Measurements from ENCODE around the gene RAD51B. TPM values are rescaled to one million over a fixed set of nuclear protein-coding genes. Genes with fewer than 3 reads are reported as not detected.

Gene RAD51B
- polyA plus RNA-seq, 3 donors = 3.6 to 11.6 (median 9.4) TPM

DNA sequence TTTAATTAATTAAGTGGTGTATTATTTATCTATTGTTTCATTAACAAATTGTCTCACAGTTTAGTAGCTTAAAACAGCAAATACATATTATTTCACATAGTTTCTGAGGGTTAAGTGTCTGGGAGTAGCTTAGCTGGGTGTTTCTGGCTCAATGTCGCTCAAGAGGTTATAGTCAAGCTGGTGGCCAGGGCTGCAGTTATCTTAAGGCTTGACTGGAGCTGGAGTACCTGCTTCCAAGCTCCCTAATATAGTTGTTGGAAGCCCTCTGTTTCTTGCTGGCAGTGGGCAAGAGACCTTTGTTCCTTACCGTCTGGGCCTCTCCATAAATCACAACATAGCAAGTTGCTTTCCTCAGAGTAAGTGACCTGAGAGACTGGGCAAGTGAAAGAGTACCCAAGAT is 66.6 kb downstream of the RAD51B start:
- TF ChIP-seq, protein P1, sequence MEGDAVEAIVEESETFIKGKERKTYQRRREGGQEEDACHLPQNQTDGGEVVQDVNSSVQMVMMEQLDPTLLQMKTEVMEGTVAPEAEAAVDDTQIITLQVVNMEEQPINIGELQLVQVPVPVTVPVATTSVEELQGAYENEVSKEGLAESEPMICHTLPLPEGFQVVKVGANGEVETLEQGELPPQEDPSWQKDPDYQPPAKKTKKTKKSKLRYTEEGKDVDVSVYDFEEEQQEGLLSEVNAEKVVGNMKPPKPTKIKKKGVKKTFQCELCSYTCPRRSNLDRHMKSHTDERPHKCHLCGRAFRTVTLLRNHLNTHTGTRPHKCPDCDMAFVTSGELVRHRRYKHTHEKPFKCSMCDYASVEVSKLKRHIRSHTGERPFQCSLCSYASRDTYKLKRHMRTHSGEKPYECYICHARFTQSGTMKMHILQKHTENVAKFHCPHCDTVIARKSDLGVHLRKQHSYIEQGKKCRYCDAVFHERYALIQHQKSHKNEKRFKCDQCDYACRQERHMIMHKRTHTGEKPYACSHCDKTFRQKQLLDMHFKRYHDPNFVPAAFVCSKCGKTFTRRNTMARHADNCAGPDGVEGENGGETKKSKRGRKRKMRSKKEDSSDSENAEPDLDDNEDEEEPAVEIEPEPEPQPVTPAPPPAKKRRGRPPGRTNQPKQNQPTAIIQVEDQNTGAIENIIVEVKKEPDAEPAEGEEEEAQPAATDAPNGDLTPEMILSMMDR (IDR thresholded peaks at IDR 0.05) = no peak

DNA sequence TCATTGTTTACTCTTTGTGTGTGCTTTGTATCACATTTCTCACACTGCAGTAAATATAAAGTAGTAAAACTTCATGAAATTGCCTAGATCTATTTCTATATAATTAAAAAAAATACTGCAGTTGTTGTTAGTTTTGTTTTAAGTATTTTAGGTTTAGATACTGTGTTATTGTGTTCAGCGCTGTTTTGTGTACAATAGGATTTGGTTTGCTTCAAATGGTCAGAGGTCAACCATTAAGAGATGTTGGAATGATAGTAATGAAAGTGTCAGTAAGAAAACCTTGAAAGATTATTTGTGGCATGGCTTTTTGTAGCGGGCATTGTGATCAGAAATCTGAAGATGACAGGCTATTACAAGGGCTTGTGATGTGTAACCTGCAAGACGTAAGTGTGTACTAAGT is 67.9 kb downstream of the RAD51B start:
- Histone ChIP-seq H3K4me2 (replicated peaks; ENCODE audit: extremely low read depth, low read length, poor library complexity, severe bottlenecking) (no peak overlapping the region), H3K4me3 (replicated peaks in 1 of 3; ENCODE audit: low read depth in 2 of 3, low read length in 3 of 3) (no peak overlapping the region), H3K9me3 (replicated peaks in 1 of 2; ENCODE audit: control insufficient read depth in 1 of 2, insufficient read depth in 1 of 2, low read length in 2 of 2) (no peaks in the 10 kb centered on the region), H3K27me3 (ENCODE audit: control insufficient read depth in 2 of 2, insufficient read depth in 2 of 2, low read length in 2 of 2) (no peaks in the 10 kb centered on the region), H3K36me3 (replicated peaks in 1 of 2; ENCODE audit: control insufficient read depth in 1 of 2, insufficient read depth in 2 of 2, low read length in 2 of 2) (no peaks in the 10 kb centered on the region), H2AFZ (ENCODE audit: insufficient read depth, low read depth, low read length, poor library complexity, severe bottlenecking) (no peak overlapping the region), H4K20me1 (ENCODE audit: insufficient read depth, low read length) (no peaks in the 10 kb centered on the region), H3K27ac (ENCODE audit: low read depth in 1 of 2, low read length in 2 of 2) (no peak overlapping the region), H3K4me1 (ENCODE audit: control insufficient read depth in 1 of 2, insufficient read depth in 2 of 2, low read length in 2 of 2) (peaks cover 19% of the 10 kb centered on the region in 2 donors), H3K9ac (ENCODE audit: insufficient read depth, low read length, poor library complexity, severe bottlenecking) (no peak overlapping the region), H3K79me2 (ENCODE audit: insufficient read depth, low read length) (no peaks in the 10 kb centered on the region)
- TF ChIP-seq, protein P1 (IDR thresholded peaks at IDR 0.05) = no peak
- DNase-seq = no peak
- Mint-ChIP-seq H3K4me1 (peaks cover 21% of the 10 kb centered on the region), H3K27me3 (ENCODE audit: low read depth in 3 of 3) (no peaks in the 10 kb centered on the region), H3K27ac (no peak overlapping the region), H3K4me3 (no peak overlapping the region), H3K9me3 (no peaks in the 10 kb centered on the region), H3K36me3 (peaks cover 2 to 6% of the 10 kb centered on the region in 2 donors)
- 100% methylated on average over 2 of the region's 3 CpGs for WGBS (ENCODE audit: insufficient coverage)
- intact Hi-C loops (cut with micrococcal nuclease) = no loop called here

More for the DNA sequence above, 66.6 kb downstream of the RAD51B start:
- 88% methylated on average over 1 of the region's 2 CpGs for WGBS (ENCODE audit: insufficient coverage)
- Histone ChIP-seq H3K4me2 (replicated peaks; ENCODE audit: extremely low read depth, low read length, poor library complexity, severe bottlenecking) (no peak overlapping the region), H3K4me3 (replicated peaks in 1 of 3; ENCODE audit: low read depth in 2 of 3, low read length in 3 of 3) (no peak overlapping the region), H3K79me2 (ENCODE audit: insufficient read depth, low read length) (no peaks in the 10 kb centered on the region), H3K27ac (ENCODE audit: low read depth in 1 of 2, low read length in 2 of 2) (no peak overlapping the region), H3K27me3 (ENCODE audit: control insufficient read depth in 2 of 2, insufficient read depth in 2 of 2, low read length in 2 of 2) (no peaks in the 10 kb centered on the region), H4K20me1 (ENCODE audit: insufficient read depth, low read length) (no peaks in the 10 kb centered on the region), H3K36me3 (replicated peaks in 1 of 2; ENCODE audit: control insufficient read depth in 1 of 2, insufficient read depth in 2 of 2, low read length in 2 of 2) (no peaks in the 10 kb centered on the region), H2AFZ (ENCODE audit: insufficient read depth, low read depth, low read length, poor library complexity, severe bottlenecking) (no peak overlapping the region), H3K9ac (ENCODE audit: insufficient read depth, low read length, poor library complexity, severe bottlenecking) (no peak overlapping the region), H3K9me3 (replicated peaks in 1 of 2; ENCODE audit: control insufficient read depth in 1 of 2, insufficient read depth in 1 of 2, low read length in 2 of 2) (no peaks in the 10 kb centered on the region), H3K4me1 (ENCODE audit: control insufficient read depth in 1 of 2, insufficient read depth in 2 of 2, low read length in 2 of 2) (peaks cover 23 to 27% of the 10 kb centered on the region in 2 donors)
- Mint-ChIP-seq H3K27me3 (ENCODE audit: low read depth in 3 of 3) (no peaks in the 10 kb centered on the region), H3K36me3 (peaks cover 0 to 6% of the 10 kb centered on the region in 2 donors), H3K4me3 (no peak overlapping the region), H3K4me1 (peaks cover 33% of the 10 kb centered on the region), H3K9me3 (peaks cover 0 to 2% (median 0%) of the 10 kb centered on the region in 7 donors), H3K27ac (no peak overlapping the region)
- intact Hi-C loops (cut with micrococcal nuclease) = no loop called here
- DNase-seq = no peak
